GM13976 (cell line): ENCODE measurements around the gene TSSC4.

Experiments used
- DNase-seq: peaks from one replicate; pipeline ENCODE4 v3.0.0; 2012; ENCODE audit warnings: low spot score
- CTCF ChIP-seq: IDR thresholded peaks from 2 replicates; pipeline ENCODE4 v1.5.1; 2012; ENCODE audit warnings: borderline replicate concordance, mild to moderate bottlenecking; ENCODE audit not compliant: insufficient read depth; ENCODE audit errors: extremely low read depth, missing control alignments, control extremely low read depth
- in situ Hi-C: fragments of 300-500 bp; cut with MboI; formaldehyde crosslinking; loops from one replicate; pipeline ENCODE4 v1.12.0; 2022; ENCODE audit warnings: low sequenced_read_pairs, mixed read lengths, inconsistent platforms; ENCODE audit not compliant: unreplicated experiment

Gene TSSC4

GRCh38 chr11:2417856-2418692 is 17.5 kb downstream of the TSSC4 start:
- in situ Hi-C loops, result loop anchor here (10.0 kb wide), 1 partner anchor 103 kb away; no protein-coding TSS in a partner anchor
- TF ChIP-seq CTCF, result no peak
- DNase-seq, result no peak

- no peak for TF ChIP-seq CTCF
- in situ Hi-C loops, result loop anchor here (10.0 kb wide), 1 partner anchor 104 kb away; no protein-coding TSS in a partner anchor
- DNase-seq, result no peak
Measured at GRCh38 chr11:2418693-2419360, 18.3 kb downstream of the TSSC4 start.

GRCh38 chr11:2419638-2420501 is 19.3 kb downstream of the TSSC4 start:
- DNase-seq, result peak; percentile 89
- TF ChIP-seq CTCF, result peak; percentile 78
- in situ Hi-C loops, result loop anchor here (10.0 kb wide), 2 partner anchors 105 to 215 kb away; no protein-coding TSS in a partner anchor

- in situ Hi-C loops, result loop anchor here (10.0 kb wide), 1 partner anchor 216 kb away; no protein-coding TSS in a partner anchor
- peak; percentile 96 for TF ChIP-seq CTCF
- DNase-seq, result peak; percentile 96
Measured at GRCh38 chr11:2420502-2421225, 20.1 kb downstream of the TSSC4 start.

GRCh38 chr11:2421226-2421994 is 20.9 kb downstream of the TSSC4 start:
- no peak for DNase-seq
- in situ Hi-C loops, result loop anchor here (10.0 kb wide), 1 partner anchor 217 kb away; no protein-coding TSS in a partner anchor
- TF ChIP-seq CTCF, result no peak
